HG03103 (cell line): Measurements from ENCODE around the gene GALK1.

Experiments
- ATAC-seq: cut with Tn5 transposase; IDR thresholded peaks from one replicate; pipeline ENCODE4 v1.9.1; 2021; ENCODE audit warnings: low read depth; ENCODE audit not compliant: unreplicated experiment

Gene GALK1

GRCh38 chr17:75751676-75752404 is 13.2 kb downstream of the GALK1 start:
- no peak for ATAC-seq

- ATAC-seq, result no peak
Observed at GRCh38 chr17:75750661-75751423, 14.2 kb downstream of the GALK1 start.

- ATAC-seq, result no peak
Observed at GRCh38 chr17:75749545-75750389, 15.2 kb downstream of the GALK1 start.

- ATAC-seq, result no peak
Observed at GRCh38 chr17:75748706-75749105, 16.3 kb downstream of the GALK1 start.

- no peak for ATAC-seq
Observed at GRCh38 chr17:75743625-75744206, 21.3 kb downstream of the GALK1 start.

- ATAC-seq, result no peak
Observed at GRCh38 chr17:75742337-75742736, 22.7 kb downstream of the GALK1 start.

- ATAC-seq, result no peak
Observed at GRCh38 chr17:75740631-75741077, 24.3 kb downstream of the GALK1 start.

- ATAC-seq, result no peak
Observed at GRCh38 chr17:75740215-75740614, 24.8 kb downstream of the GALK1 start.

- ATAC-seq, result no peak
Observed at GRCh38 chr17:75739801-75740200, 25.2 kb downstream of the GALK1 start.

- ATAC-seq, result no peak
Observed at GRCh38 chr17:75739174-75739573, 25.8 kb downstream of the GALK1 start.

GRCh38 chr17:75738218-75738802 is 26.7 kb downstream of the GALK1 start:
- ATAC-seq, result no peak

GRCh38 chr17:75737133-75737962 is 27.6 kb downstream of the GALK1 start:
- ATAC-seq, result no peak

GRCh38 chr17:75736173-75736835 is 28.7 kb downstream of the GALK1 start:
- ATAC-seq, result no peak

- no peak for ATAC-seq
Observed at GRCh38 chr17:75734674-75735294, 30.2 kb downstream of the GALK1 start.

- ATAC-seq, result no peak
Observed at GRCh38 chr17:75733471-75733870, 31.5 kb downstream of the GALK1 start.

GRCh38 chr17:75731716-75732498 is 33.1 kb downstream of the GALK1 start:
- ATAC-seq, result no peak

GRCh38 chr17:75731086-75731715 is 33.8 kb downstream of the GALK1 start:
- no peak for ATAC-seq
